Stimulated activated CD4-positive, alpha-beta T cell treated with anti-CD3 and anti-CD28 coated beads, Interleukin-15, amount 100 ng/mL, for 48 hours (primary cell): ENCODE results near the gene NRXN3.

ENCODE experiments used
- DNase-seq, 2 donors: peaks; one replicate each; pipeline ENCODE4 v3.0.0-alpha.2; 2020; ENCODE audit warnings: low read depth in 2 of 2

The NRXN3 gene

GRCh38 chr14:79281244-79282152 lies 1111.3 kb downstream of the NRXN3 start:
- DNase-seq, result no peak

- no peak for DNase-seq
Observed at GRCh38 chr14:79284621-79285020, 1114.4 kb downstream of the NRXN3 start.

- no peak for DNase-seq
Observed at GRCh38 chr14:79285263-79285662, 1115.1 kb downstream of the NRXN3 start.

- no peak for DNase-seq
Observed at GRCh38 chr14:79287976-79288375, 1117.8 kb downstream of the NRXN3 start.

GRCh38 chr14:79293482-79294177 lies 1123.5 kb downstream of the NRXN3 start:
- no peak for DNase-seq

- no peak for DNase-seq
Observed at GRCh38 chr14:79294499-79294898, 1124.3 kb downstream of the NRXN3 start.

- DNase-seq, result no peak
Observed at GRCh38 chr14:79295385-79295784, 1125.2 kb downstream of the NRXN3 start.

GRCh38 chr14:79298373-79298772 lies 1128.2 kb downstream of the NRXN3 start:
- DNase-seq, result no peak

GRCh38 chr14:79299162-79299561 lies 1129.0 kb downstream of the NRXN3 start:
- DNase-seq, result no peak

- DNase-seq, result no peak
Observed at GRCh38 chr14:79304279-79304678, 1134.1 kb downstream of the NRXN3 start.

- DNase-seq, result no peak
Observed at GRCh38 chr14:79306546-79306945, 1136.4 kb downstream of the NRXN3 start.

GRCh38 chr14:79318371-79318770 lies 1148.2 kb downstream of the NRXN3 start:
- DNase-seq, result no peak

- no peak for DNase-seq
Observed at GRCh38 chr14:79320561-79320960, 1150.4 kb downstream of the NRXN3 start.

GRCh38 chr14:79321070-79321469 lies 1150.9 kb downstream of the NRXN3 start:
- no peak for DNase-seq

- DNase-seq, result no peak
Observed at GRCh38 chr14:79325071-79325470, 1154.9 kb downstream of the NRXN3 start.

- no peak for DNase-seq
Observed at GRCh38 chr14:79325557-79325956, 1155.4 kb downstream of the NRXN3 start.

GRCh38 chr14:79328863-79329262 lies 1158.7 kb downstream of the NRXN3 start:
- DNase-seq, result no peak

GRCh38 chr14:79331830-79332229 lies 1161.7 kb downstream of the NRXN3 start:
- no peak for DNase-seq

GRCh38 chr14:79332504-79333197 lies 1162.5 kb downstream of the NRXN3 start:
- DNase-seq, result no peak

GRCh38 chr14:79333198-79333546 lies 1163.0 kb downstream of the NRXN3 start:
- DNase-seq, result no peak

- DNase-seq, result no peak
Observed at GRCh38 chr14:79334272-79334671, 1164.1 kb downstream of the NRXN3 start.

- no peak for DNase-seq
Observed at GRCh38 chr14:79337761-79338160, 1167.6 kb downstream of the NRXN3 start.

GRCh38 chr14:79342942-79343341 lies 1172.8 kb downstream of the NRXN3 start:
- no peak for DNase-seq
